SIG-M5 treated with dmso at 0.1 percent for 504 hours (cell line): ENCODE measurements around the gene LOC128125822.
"Not testable (repeated sequence)": the region's sequence is repeated elsewhere in the genome, so short reads cannot be mapped to it uniquely, and the experiment has no call there.

ENCODE experiments used
- DNase-seq: peaks from one replicate; lab custom pipeline; 2025; ENCODE audit not compliant: unreplicated experiment; lab: John Stamatoyannopoulos, UW

The LOC128125822 gene

DNA sequence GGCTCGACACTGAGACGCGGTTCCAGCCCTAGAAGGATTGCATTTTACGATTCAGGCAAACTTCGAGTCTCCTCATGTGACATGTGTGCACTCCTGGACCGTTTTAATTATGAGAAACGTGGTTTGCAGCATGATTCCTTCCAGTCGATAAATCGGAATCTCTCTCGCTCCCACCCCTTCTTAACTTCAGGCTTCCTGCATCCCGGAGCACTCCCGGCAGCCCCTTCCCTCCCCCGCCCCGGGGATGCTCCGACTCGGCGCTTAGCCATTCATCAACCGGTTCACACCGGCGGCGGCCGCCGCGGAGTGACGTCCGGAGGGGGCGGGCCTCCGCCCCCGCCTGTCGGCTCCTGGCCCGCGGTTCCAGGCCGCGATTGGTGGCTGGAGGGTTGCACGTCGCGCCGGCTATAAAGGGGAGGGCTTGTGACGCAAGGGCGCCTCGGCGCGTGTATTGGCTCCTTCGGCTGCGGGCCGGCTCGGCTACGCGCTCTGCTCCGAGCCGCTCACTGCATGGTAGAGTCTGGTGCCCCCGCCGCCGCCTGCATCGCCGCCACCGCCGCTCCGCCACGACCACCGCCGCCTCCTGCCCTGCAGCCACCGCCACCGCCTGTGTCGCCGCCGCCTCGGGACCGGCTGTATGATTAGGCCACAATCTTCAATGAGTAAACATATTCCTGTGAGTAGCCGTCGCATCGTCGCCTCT, at the start of gene LOC128125822, which contains the start of gene PTP4A1:
Gene LOC128125822, plus strand, starts transcription at position 437 of the 703 bp plus-strand sequence.
Gene PTP4A1, plus strand, starts transcription at position 437 of the 703 bp plus-strand sequence. CDS start 4,401 bp downstream, outside the sequence.
- peak; percentile 88 for DNase-seq

DNA sequence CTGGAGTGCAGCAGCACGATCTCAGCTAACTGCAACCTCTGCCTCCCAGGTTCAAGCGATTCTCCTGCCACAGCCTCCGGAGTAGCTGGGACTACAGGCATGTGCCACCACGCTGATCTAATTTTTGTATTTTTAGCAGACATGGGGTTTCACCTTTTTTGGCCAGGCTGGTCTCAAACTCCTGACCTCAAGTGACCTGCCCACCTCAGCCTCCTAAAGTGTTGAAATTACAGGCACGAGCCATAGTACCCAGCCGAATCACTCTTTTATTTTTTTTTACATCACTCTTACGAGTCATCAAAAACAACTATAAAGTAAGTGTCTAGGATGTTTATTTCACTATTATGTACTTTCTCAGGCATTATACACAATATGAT, 49.4 kb upstream of the LOC128125822 start:
- DNase-seq, result not testable (repeated sequence)

DNA sequence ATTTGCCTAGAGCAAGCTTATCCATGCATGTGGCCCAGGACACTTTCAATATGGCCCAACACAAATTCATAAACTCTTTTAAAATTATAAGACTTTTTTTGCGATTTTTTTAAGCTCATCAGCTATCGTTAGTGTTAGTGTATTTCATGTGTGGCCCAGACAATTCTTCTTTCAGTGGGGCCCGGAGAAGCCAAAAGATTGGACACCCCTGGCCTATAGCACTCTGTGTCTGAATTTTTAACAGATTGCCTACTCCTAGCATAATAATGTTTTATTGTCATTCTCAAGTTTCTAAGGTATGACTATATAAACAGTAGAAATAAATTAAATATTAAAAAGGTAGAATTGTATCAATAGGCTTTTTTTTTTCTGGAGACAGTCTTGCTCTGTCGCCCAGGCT, 48.6 kb upstream of the LOC128125822 start:
- no peak for DNase-seq

DNA sequence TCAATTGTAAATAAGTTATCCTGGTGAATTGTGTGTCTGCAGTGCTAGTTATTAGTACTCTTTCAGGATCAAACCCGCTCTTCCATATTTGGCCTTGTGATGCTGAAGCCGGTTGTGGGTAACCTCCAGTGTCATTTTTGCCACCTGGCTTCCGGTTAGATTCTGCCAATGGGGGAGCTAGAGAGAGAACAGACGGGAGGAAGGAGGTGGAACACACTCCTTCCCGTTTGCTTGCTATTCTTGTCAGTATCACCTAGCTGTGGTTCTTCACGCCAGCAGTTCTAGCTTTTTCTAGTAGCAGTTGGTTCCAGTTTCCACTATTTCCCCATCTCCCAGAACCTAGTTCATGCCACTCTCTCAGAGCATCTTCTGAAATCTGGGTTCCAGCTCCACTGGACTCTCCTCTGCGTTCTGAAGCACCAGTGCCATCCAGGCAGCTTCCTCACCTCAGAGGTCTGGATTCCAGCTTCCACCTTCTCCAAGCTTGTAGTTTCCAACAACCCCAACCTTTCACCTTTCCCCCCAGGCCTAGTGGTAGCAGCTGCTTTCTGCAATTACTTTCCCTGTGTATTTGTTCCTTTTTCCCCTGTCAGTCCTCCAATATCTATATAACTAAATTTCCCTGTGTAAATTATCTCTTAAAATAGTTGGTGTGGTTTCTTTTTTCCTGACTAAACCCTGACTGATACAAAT, 46.9 kb upstream of the LOC128125822 start:
- DNase-seq, result no peak

DNA sequence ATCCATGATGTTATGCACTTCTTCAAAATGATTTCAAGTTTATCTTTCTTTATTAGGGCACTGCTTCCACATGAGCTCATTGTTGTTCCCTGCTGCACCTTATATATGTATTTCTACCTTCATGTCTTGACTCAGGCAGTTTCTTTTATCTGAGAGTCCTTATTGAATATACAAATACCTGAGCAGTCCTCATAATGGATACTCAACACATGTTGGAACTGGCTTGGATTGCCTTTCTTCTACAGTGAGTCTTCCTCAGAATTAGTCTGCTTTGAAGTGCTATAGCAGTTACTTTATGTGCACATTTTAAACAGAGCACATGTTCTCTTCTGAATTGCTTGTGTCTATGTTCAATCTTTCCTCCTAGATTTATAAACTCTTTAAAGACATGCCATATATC, 45.3 kb upstream of the LOC128125822 start:
- no peak for DNase-seq

DNA sequence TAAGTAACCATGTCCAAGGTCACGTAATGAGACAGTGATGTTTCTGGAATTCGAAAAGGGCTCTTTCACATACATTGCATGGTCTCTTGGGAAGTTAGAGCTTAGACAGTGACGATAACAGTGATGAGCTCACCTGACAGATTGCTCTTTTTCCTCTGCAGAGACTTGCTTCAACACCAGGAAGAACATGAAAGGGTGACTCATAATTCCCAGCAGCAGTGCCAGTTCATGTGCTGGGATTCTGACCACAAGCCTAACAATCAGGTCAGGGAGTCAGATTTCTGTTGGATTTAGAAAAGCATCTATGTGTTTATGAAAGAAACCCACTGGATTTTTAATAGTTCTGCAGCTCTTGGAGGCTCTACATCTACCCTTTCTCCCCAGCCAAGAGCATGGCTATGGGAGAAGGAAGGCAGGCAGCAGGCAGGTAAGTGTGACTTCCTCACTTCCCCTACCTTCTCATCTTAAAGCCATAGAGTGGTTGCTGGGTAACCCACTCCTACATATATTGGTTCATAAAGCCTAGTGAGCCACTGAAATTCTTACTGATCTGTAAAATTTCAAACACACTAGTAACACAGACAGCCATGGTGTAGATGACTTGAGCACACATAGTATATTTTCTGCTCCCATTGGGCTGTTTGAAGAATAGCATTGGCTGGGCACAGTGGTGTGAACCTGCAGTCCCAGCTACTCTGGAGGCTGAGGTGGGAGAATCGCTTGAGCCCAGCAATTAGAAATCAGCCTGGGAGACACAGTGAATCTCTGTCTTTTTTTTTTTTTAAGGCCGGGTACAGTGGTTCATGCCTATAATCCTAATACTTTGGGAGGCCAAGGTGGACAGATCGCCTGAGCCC, 44.4 kb upstream of the LOC128125822 start:
- peak; percentile 17 for DNase-seq

DNA sequence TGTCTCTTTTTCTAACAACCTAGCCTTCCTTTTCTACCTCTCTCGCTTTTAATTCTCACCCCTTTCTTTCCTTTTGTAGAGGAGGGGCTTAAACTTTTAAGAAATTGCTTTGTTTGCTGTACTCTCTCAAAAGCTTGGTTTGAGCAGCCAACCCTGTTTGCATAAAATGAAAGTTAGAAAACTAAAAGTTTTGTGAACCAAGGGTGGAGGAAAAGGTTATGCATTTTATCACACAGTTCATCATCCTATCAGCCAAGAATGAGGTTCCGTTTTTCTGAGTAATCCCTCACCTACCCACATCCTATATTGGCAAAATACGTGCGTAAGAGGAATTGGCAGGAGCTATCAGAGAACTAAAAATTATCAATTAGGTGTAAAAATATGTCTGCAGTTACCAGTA, 42.8 kb upstream of the LOC128125822 start:
- DNase-seq, result no peak

DNA sequence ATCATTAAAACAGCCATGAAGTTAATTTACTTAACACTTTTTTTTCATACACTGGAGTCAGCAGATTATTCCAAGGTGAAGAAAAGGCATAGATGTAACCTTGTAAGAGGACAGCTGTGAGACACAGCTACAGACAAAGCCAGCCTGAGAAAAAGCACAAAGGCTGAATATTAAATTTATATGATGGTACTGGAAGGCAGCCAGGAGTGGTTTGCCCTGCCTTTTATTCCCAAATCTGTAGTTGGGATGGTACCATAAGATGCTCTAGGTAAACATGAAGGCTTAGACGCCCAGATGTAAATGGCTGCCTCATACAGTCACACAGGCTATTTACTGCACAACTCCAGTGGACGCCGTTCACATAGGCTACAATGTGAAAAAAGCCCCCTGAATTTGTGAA, 42.1 kb upstream of the LOC128125822 start:
- no peak for DNase-seq

DNA sequence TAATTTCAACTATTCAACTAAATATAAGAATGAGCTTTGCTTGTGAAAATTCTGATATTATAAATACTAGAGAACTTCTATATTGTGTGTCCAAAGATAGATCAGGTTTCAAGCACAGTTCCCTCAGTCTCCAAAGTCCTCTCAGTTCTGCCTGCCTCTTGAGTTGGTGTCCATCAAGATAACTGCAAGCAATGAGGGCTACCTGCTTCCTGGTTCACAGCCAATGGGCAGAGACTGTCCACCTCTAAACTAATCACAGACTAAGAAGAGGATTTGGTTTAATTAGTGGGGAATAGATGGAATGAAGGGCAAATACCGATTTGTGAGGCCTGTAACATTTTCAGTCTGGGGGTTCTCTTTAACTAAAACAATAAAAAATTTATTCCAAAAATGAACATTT, 41.3 kb upstream of the LOC128125822 start:
- no peak for DNase-seq

DNA sequence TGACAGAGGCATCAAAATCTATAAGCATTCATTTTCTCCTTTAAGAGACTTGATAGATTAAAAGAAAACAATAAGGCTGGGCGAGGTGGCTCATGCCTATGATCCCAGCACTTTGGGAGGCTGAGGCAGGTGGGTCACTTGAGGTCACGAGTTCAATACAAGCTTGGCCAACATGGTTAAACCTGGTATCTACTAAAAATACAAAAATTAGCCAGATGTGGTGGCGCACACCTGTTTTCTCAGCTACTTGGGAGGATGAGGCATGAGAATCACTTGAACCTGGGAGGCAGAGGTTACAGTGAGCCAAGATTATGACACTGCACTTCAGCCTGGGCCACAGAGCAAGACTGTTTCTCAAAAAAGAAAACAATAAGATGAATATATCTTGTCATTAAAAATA, 39.3 kb upstream of the LOC128125822 start:
- DNase-seq, result no peak

DNA sequence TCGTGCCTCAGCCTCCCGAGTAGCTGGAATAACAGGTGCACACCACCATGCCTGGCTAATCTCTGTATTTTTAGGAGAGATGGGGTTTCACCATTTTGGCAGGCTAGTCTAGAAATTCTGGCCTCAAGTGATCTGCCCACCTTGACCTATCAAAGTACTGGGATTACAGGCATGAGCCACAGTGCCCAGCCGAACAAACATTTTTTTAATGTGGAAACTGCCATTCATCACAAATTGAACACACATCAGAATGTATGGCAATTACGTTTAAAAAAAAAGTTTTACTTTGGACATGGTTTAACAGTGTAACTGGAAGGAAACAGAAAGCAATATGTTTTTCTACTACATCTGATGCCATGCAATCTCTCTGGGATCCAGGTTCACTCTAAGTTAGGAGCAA, 38.3 kb upstream of the LOC128125822 start:
- no peak for DNase-seq

DNA sequence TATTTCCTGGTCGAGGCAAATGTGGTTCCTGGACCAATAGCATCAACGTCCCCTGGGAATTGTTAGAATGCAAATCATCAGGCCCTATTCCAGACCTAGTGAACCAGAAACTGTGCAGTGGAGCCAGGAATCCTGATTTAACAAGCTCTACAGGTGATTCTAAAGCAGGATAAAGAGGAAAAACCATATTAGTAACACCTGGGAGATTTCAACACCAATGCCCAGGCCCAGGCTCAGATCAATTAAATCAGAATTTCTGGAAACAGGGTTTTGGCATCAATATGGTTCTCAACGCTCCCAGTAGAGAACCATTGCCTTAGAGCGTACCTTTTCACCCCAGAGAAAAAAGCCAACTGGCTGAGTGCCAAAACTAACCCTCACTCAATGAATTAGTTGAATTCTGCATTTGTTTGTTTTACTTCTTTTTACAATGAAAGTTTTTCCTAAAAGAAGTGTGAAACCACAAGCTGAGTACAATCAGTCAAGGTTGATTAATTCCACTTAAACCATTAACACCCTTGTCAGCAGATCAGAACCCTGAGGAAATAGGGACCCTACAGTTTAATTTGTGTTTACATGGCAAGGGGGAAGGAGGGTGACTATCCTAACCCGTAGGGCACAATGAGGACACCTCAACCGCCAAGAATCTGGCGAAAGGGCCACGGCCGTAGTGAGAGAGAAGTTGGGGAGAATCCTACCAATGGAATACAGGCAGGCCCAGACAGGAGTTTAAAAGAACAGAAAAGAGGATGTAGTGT, 34.9 kb upstream of the LOC128125822 start:
- no peak for DNase-seq

DNA sequence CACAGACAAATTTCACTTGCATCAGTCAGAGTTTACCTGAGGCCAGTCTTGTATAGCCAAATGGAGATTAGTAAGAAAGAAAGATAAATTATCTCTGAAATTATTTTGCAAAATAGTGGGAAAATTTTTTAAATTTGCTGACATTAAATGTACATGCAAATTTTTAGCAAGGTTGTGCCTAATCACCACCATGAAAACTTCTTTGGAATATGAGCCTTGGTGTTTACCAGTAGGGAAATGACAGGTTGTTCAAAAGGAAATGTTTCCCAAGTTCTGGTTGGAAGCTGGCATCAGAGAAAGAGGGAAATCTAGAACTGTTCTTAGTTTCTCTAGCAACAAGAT, 34.4 kb upstream of the LOC128125822 start:
- no peak for DNase-seq

DNA sequence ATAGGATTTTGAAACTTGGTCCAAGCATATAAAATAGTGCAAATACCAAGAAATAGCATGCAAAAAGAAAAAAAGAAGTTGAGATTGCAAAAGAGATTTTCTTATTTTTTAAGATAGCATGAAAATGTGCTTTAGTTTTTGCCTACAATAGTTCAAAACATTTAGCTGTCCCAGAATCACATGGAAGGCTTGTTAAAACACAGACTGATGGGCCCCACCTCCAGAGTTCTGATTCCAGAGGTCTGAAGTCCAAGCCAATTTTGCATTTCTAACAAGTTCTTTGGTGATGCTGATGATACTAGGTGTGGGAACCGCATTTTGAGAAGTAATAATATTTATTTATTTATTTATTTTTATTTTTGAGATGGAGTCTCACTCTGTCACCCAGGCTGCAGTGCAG, 33.7 kb upstream of the LOC128125822 start:
- DNase-seq, result no peak

DNA sequence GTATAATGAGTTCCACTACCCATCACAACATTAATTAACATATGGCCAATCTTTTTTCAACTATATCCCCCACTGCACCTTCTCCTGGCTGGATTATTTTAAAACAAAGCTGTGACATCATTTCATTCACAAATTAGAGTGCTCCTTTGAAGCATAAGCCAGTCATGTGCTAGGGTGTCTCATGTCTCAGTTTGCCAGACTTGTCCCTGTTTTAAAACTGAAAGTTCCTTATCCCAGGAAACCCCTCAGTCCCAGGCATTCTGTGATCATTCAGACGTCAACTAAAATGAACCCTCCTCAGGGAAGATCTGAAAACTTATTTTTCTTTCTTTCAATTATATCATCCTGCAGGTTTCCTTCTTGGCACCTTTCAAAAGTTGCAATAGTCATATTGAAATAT, 29.3 kb upstream of the LOC128125822 start:
- DNase-seq, result no peak

DNA sequence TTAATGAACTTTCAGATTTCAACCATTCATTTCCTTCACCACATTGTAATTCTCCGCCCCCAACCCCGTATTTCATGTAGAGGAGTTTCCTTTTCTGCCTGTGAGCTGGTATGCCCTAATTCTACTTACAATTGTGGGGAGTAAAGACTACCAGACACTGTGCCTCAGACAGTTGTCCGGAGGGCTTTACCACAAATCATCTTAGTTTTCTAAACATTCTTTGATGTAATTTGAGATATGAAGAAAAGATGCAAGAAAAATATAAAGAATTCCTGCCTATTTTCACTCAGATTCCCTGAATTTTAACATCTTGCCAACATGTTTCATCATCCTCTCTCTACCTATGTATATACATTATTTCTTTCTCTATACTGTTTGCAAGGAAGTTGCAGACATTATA, 28.3 kb upstream of the LOC128125822 start:
- DNase-seq, result no peak

DNA sequence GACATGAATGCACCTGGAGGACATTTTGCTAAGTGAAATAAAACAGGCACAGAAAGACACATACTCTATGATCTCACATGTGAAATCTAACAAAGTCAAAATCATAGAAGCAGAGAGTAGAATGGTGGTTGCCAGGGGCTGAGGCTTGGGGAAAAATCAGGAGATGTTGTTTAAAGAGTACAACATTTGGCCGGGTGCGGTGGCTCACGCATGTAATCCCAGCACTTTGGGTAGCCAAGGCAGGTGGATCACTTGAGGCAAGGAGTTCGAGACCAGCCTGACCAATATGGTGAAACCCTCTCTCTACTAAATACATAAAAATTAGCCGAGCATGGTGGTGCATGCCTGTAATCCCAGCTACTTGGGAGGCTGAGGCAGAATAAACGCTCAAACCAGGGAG, 26.0 kb upstream of the LOC128125822 start:
- no peak for DNase-seq

DNA sequence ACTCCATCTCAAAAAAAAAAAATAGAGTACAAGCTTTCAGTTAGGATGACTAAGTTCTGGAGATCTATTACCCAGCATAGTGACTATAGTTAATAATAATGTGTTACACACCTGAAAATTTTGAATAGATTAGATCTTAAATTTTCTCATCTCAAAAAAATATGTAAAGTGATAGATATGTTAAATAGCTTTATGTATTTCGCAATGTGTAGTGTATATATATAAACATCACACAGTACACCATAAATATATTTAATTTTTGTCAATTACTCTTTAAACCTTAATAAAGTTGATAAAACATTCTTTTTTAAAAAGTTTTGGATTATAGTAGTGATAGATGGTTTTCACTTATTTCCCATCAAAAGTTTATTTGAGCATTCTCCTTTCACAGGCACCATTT, 25.6 kb upstream of the LOC128125822 start:
- DNase-seq, result no peak

DNA sequence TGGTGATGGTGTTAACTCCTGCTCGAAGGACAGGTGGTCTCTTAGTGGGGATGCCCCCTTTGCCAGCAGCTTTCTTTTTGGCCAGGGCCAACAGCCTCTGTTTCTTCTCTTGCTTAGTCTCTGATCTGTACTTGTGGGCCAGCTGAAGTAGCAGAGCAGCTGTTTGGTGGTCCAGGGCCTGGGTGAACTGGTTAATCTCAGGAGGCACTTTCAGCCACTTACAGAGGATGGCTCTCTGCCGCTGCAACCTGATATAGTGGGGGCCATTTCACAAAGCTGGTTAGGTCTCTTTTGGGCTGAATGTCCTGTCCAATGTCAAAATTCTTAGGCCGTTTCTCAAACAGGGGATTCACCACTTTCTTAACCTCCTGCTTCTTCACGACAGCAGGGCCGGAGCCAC, 23.2 kb upstream of the LOC128125822 start:
- DNase-seq, result no peak

DNA sequence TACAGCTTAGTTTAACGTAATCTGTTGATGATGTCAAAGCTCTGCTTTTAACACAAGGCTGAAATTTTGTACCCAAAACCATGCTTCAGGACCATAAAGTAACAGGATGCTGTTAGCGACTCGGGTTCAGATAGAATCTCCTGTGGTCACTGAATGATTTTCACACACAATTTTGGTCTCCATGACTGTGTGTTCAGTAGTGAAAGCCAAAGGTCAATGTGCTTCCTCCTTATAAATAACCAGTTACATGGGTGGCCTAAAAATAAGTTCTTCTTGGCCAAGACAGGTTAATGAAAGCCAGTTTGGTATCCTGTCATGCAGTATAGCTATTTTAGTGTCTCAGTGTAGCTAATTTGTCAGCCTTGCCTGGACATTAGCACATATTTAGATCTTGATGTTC, 19.1 kb upstream of the LOC128125822 start:
- no peak for DNase-seq

DNA sequence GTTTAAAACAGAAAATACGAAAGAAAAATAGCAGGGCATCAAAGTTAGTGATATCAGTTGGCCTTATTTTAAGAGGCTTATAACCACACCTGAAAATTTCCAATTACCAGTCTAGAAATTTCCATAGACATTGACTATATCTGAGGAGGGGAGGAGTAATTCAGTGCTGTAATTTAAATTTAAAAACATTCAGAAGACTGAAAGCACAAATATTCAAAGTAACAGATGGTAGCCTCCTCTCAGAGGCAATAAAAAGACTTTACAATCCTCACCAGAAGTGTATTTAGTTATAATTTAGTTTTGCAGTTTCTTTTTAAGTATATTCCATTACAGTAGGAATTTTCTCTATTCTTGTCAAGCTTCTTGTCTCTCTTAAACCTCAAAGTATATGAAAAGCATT, 18.4 kb upstream of the LOC128125822 start:
- no peak for DNase-seq
